ENCODE measurements around the gene RBPJ.

DNA sequence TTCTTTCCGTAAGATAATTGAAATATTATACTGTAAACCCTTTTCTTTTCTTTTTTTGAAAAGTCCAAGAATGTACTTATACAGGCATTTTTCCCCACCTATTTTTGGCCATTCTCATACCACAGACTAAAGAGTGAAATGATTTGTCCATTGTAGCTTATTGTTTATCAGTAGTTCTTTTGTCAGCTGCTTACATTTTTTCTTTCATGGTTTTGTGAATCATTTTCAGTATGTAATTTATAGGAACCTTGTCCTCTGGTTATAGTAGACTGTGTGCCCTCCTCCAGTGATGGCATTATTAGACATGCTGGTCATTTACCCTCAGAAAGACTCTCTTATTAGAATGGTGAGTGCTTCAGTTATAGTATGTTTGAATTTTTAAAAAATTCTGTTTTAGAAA, 112.7 kb downstream of the RBPJ start:
- TF ChIP-seq, protein P1, sequence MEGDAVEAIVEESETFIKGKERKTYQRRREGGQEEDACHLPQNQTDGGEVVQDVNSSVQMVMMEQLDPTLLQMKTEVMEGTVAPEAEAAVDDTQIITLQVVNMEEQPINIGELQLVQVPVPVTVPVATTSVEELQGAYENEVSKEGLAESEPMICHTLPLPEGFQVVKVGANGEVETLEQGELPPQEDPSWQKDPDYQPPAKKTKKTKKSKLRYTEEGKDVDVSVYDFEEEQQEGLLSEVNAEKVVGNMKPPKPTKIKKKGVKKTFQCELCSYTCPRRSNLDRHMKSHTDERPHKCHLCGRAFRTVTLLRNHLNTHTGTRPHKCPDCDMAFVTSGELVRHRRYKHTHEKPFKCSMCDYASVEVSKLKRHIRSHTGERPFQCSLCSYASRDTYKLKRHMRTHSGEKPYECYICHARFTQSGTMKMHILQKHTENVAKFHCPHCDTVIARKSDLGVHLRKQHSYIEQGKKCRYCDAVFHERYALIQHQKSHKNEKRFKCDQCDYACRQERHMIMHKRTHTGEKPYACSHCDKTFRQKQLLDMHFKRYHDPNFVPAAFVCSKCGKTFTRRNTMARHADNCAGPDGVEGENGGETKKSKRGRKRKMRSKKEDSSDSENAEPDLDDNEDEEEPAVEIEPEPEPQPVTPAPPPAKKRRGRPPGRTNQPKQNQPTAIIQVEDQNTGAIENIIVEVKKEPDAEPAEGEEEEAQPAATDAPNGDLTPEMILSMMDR (IDR thresholded peaks at IDR 0.05) = no peak
- TF ChIP-seq POLR2A (IDR thresholded peaks at IDR 0.05) = no peak
